Lung microvascular endothelial cell (primary cell): ENCODE measurements around the gene HTR2C. TPM values are rescaled to one million over a fixed set of nuclear protein-coding genes. Genes with fewer than 3 reads are reported as not detected.
A peak's percentile ranks its signal among the peaks of the same experiment; 100 is the strongest.
"Not testable (repeated sequence)": the region's sequence is repeated elsewhere in the genome, so short reads cannot be mapped to it uniquely, and the experiment has no call there.

Source experiments
- DNase-seq, 2 donors: peaks; one replicate each; pipeline versions ENCODE4 v3.0.0 to v3.0.0-alpha.2; 2010; ENCODE audit warnings: low read depth in 2 of 2
- total RNA-seq: library from RNA; depleted of rRNA; stranded (reverse); fragments of >200 nt; gene quantifications from 2 replicates; pipeline ENCODE4 v1.2.1, GENCODE V29; 2014

HTR2C gene
- total RNA-seq, 1 donor from 2014 or later: not detected

DNA sequence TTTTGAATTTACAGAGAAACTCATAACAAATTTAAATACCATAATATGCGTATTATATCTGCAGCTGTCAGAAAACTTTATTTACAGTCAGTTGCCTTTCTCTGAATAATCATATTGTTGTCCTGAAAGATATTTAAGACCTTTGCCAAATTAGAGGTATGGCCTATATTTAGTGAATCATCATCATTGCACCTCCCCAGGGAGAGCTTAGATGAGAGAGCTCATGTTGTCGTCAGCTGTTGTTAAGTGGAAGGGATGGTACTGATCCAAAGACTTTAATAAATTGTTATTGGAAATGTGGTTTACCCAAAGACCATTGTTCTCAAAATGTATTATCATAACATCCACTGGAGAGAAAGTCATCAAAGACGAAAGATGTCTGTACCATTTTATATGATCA is 128.6 kb downstream of the HTR2C start:
- DNase-seq: no peak

DNA sequence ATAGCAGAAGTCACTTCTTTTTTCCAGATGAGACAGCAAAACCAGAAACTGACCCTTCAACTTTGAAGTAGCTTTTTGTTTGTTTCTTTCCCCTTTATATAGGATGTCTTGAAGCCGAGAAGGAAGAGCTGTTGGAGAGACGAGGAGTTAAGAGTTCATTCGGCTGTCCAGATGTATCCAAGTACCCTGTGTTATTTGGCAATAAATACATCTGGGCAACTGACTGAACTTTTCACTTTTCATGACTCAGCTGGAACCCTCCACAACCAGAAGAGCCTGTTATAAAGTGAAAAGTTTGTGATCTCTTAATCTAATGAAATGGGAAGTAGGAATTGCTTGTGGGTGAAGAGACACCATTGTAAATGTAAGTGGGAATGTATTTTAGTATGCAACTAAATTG is 131.2 kb downstream of the HTR2C start:
- no peak for DNase-seq

DNA sequence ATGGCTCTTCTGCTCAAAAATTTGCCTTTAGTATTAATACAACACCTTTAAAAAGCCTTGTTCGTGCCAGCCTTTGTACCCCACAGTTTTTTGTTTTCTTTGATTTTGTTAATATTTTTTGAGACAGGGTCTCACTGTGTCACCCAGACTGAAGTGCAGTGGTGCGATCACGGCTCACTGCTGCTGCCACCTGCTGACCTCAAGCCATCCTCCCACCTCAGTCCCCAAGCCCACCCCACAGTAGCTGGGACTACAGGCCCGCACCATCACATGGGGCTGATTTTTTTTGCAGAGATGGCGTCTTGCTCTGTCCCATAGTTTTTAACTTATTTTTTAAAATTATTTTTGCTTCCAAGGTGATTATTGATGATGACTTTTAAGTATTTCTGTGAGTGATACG is 134.0 kb downstream of the HTR2C start:
- DNase-seq: peak in 1 of 2 donors; percentile 8

DNA sequence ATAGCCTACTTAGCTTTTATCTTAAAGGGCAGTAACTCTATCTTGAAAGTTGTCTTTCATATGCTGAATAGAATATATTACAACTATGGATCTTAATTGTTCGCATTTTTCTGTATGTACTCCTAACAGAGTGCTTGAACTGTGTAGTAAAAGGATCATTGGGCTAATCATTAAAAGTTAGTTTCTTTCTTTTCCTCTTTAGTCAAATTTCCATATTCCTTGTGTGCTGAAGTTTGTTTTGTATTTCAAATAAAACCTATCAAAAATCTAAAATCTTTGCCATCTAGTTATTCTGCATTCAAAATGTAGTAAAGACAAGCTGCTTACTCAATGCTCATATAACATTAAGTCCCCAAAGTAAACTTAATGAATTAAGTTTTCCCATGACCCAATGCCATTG is 182.7 kb downstream of the HTR2C start:
- DNase-seq: no peak

DNA sequence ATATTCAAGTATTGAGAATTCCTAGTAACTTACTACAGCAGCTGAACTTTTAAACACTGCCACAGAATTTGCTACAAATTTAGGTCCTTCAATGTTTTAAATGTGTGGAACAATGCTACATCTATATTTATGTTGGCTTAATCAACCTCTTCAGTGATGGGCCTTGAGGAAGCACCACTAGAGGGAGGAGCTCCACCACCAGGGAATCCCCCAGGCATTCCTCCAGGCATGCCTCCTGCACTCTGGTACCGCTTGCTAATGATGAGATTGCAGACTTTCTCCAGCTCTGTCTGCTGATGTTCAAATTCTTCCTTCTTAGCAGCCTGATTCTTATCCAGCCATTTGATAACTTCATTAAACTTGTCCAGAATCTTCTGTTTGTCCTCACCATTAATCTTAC is 190.8 kb downstream of the HTR2C start:
- no peak for DNase-seq

DNA sequence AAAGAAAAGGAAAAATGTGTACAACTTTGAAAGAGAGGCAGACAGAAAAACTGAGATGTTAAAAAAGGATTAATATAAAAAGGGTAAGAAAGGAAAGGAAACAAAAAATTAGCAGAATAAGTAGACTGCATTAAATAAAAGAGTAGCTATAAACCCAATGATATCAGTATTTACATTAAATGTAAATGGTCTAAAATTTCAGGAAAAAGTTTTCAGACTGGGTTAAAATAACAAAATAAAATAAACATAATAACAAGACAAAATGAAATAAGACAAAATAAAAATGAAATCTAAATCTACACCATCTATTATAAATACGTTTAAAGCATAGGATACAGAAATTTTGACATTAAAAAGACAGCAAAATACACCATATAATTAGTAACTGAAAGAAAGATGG is 199.0 kb downstream of the HTR2C start:
- no peak for DNase-seq

DNA sequence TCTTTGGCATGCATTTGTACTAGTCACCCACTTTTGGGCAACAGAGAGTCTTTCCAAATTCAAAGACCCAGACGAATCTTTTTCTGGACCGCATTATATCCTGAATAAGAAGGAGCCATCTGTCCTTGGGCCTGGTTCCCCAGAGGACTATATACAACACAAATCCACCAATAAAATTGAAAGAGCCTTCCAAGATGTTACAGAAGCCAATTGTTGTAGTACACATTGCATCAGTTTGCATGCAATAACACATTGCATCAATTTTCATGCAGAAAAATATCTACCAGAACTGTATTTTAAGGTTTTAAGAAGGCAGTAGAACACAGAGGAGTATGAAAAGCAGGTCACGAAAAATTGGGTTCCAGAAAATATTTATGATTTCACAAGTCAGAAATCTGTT is 203.2 kb downstream of the HTR2C start:
- no peak for DNase-seq

DNA sequence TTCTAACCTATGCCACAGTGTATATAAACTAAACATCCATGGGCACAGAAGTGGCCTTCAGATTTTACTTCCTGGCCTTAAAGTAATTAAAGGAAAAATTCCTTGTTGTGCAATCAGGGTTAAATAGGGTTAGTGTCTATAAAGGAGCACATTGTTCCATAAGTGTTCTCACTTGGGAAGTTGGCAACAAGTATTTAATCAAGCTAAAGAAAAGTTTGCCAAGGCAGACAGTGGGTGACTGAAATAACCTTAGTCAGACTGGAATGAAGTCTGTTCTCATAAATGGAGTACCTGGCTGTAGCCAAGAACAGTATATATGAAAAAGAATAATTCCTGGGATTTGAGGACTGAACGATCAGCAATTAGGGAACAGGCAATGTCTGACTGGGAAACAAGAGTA is 213.6 kb downstream of the HTR2C start:
- DNase-seq: no peak

DNA sequence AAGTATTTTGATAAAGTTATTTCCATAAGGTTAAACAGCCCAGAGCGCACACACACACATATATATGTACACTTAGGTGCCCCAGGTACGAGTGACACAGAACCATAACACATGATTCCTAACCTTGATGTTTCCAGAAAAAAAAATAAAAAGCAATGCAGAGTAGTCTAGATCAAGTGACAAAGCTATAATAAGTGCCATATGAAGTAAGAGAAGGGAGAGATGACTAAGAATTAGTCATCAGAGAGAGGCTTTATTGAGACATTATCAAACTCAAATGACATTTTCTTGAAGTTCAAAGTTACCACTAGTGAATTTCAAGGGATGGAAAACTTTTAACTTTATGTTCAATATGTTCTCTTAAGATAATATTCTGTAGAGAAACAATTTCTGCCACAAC is 215.0 kb downstream of the HTR2C start:
- DNase-seq: no peak

DNA sequence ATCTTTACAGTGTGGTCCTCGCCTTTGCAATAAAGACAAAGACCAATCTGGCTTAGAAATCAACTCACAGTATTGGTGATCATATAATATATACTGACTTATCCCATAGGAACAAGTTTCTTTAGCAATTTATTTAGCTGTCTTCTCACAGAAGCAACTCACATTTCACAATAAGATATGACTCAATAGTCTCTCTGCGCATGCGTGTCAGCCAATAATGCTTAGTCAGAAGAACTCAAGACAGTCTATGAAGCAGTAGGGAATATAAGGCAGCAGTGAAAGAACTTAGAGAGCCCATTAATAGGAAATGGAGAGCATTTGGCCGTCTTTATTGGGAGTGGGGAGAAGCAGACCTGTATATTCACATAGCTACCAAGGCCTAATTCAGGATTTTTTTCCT is 216.8 kb downstream of the HTR2C start:
- DNase-seq: no peak

DNA sequence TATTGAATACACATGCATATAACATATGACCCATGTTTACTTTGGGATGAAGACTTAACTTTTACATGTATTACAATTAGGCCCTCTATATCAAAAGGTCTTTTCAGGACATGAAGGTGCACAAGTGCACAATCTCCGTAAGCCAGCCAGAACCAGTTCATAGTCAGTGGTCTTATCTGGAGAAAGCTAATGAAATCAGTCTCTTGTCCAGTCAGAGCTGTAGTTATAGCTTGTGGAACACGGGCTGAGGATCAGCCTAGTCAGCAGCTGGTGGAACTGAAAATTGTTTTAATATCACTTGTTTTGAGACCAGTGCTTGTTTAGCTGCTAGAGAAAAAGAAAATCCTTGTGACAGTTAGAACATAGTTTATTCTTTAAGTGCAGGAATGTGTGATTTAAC is 235.6 kb downstream of the HTR2C start:
- no peak for DNase-seq

DNA sequence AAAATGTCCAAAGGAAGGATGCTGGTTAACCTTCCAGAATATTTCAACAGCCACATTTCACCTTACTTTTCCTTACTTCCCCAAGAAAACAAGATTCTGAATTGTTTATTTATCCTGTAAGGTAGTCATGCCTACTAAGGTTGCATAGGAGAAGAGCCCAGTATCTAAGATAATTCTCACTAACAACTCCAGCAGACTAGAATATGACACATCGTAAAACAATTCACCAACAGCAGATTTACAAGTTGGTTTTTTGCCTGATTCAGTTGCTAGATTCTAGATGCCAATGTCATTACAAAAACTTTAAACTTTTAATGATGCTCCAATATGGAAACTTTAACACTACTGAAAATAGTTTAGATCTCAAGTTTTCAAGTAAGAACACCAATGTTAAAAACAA is 257.2 kb downstream of the HTR2C start:
- no peak for DNase-seq

DNA sequence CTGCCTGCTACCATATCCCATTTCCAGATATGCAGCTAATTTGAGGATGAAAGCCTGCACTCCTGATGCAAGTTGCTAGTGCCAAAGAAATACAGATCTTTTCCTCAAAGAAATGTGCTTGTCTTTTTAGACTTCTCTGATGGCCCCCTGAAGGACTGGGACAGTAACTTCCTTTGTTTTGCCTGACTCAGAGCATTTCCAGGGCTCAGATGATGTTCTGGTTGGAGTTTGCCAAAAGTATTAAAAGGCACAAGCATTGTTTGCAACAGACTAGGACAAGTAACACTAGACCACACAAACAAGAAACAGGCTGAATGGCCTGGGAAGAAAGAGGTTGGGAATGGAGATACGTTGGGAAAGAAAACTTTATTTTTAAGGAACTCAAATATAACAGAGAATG is 258.3 kb downstream of the HTR2C start:
- DNase-seq: no peak

DNA sequence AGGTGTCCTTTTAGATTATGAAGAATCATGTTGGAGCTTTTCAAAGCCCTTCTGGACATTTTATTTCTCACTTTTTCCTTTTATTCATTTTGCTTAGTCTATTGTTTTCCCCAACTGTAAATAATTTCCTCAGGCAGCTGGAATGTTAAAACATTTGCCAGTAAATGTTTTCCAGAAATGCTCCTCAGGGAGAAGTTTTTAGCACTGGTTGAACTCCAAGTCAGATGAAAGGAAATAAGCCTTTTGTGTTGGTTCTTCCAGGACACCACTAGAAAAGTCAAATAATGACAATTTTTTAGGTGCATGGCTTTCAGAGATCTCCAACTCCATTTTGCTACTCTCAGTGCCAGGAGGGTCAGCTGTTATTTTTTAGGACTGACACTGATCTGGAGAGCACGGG is 305.6 kb downstream of the HTR2C start:
- no peak for DNase-seq

DNA sequence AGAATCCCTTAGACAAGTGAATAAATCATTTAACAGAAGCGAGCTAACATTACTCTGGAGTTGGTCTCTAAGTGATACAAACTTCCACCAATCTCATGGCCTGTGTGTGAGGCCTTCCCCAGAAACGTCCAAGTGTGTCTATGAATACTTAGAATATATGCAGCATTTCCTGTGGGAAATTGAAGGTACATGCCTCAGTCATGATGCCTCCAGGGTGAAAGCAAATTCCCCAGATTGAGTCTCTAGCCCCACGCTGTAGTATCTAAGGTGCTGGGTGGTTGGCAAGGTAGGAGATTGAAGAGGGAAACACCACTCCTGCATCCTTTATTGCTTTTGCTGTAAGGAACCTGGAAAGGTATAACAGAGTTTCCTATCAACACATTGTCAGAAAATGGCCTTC is 319.7 kb downstream of the HTR2C start:
- DNase-seq: no peak

DNA sequence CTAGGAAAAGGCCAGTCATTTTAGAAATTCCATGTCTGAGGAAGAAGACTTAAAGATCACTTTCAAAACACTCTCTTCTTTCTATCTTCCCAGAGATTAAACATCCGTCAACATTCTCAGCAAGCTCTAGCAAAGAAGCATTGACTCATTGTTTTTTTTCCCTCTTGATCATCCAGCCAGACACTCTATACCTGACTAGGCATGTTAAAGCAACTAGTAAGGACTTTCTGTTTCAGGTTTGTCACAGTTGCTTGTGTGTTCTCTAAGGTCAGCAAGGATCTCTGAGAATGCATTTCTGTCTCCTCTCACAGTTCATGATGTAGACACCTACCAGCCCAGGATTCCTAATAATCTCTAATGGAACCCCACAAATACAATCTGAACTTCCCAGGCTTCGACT is 321.4 kb downstream of the HTR2C start:
- DNase-seq: no peak

DNA sequence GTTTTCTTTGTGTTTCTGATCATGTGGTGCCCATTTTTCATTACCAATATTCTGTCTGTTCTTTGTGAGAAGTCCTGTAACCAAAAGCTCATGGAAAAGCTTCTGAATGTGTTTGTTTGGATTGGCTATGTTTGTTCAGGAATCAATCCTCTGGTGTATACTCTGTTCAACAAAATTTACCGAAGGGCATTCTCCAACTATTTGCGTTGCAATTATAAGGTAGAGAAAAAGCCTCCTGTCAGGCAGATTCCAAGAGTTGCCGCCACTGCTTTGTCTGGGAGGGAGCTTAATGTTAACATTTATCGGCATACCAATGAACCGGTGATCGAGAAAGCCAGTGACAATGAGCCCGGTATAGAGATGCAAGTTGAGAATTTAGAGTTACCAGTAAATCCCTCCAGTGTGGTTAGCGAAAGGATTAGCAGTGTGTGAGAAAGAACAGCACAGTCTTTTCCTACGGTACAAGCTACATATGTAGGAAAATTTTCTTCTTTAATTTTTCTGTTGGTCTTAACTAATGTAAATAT is 323.2 kb downstream of the HTR2C start:
- DNase-seq: no peak

DNA sequence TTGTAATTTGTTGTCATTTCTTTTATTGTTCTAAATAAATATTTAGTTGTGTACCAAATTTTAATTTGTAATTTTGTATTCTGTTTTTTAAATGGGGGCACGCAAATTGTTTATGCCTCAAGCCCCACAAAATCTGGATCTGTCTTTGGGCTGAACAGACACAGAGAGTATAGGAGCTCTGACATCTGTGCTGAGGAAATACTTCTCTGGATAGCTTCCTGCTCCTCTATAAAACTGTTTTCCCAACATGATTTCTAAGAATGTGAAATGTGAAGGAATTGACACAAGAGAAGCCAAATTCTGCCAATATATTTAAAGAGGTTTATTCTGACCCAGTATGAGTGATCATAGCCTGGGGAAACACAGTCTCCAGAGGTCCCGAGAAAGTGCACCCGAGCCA is 340.5 kb downstream of the HTR2C start:
- DNase-seq: no peak

DNA sequence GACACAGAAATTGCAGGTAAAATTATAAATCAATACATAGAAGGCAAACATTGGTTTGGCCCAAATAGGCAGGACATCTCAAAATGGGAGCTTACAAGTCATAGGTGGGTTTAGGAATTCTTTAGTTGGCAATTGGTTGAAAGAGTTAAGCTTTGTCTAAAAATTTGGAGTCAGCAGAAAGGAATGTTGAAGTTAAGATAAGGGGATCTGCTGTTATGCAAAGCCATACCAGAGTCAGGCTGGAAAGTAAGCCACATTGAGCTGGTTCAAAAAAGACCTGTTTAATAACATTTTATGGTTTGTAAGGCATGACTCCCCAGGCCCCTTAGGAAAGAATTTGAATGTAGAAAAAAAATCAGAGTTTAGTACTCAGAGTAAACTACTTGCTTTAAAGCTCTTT is 341.0 kb downstream of the HTR2C start:
- DNase-seq: no peak

DNA sequence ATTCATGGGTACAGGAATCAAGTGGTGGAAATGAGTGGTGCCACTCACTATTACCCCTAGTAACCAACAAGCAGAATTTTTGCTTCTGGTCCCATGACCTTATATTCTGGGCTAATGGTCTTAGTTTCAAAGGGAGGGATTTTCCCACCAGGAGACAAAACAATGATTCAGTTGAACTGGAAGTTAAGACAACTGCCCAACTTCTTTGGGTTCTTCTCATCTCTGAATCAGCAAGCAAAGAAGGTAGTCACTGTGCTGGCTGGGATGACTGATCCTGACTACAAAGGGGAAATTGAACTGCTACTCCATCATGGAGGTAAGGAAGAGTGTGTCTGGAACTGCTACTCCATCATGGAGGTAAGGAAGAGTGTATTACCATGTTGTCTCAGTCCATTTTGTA is 346.3 kb downstream of the HTR2C start:
- DNase-seq: no peak

DNA sequence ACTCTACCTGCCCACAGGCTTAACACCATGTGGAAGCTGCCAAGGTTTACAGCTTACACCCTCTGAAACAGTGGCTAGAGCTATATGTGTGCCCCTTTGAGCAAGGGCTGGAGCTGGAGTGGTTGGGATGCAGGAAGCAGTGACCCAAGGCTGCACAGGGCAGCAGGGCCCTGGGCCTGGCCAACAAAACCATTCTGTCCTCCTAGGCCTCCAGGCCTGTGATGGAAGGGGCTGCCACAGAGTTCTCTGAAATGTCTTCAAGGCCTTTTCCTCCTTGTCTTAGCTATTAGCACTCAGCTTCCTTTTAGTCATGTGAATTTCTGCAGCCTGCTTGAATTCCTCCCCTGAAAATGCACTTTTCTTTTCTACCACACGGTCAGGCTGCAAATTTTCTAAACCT is 348.7 kb downstream of the HTR2C start:
- no peak for DNase-seq

DNA sequence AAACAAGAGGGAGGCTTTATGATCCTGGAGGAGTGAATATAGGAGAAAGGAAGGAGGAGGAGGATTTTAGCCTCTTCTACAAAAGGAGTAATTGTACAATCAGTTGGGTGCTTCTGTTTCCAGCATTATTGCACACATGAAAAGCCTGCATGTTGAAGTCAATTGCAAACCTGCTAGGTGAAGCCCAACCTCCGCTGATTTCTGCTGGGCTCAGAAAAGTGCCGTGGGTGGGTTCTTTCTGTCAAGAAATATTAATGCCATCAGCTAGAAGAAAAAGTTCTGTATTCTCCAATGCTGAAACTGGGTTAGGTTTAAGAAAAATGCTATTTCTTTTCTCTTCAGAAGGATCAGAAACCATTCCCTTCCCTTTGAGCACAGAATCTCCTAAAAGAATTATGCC is 349.4 kb downstream of the HTR2C start:
- not testable (repeated sequence) for DNase-seq

DNA sequence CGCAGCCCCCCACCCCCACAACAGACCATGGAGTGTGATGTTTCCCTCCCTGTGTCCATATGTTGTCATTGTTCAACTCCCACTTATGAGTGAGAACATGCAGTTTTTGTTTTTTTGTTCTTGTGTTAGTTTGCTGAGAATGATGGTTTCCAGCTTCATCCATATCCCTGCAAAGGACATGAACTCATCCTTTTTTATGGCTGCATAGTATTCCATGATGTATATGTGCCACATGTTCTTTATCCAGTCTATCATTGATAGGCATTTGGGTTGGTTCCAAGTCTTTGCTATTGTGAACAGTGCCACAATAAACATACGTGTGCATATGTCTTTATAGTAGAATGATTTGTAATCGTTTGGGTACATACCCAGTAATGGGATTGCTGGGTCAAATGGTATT is 353.2 kb downstream of the HTR2C start:
- DNase-seq: not testable (repeated sequence)

DNA sequence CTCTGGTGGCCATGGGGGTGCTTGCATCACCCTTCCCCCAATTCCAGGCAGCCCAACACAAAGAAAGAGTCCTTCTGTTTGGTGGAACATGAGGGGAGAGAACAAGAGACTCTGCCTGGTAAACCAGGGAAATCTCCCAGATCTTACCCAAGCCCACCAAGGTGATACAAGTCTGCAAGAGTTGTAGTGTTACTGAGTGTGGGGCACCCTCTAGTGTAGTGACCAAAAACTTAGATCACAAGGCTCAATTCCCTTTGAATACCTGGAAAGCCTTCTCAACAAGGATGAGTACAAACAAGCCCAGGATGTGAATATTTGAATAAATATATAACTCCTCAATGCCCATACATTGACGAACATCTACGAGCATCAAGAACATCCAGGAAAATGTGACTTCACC is 368.8 kb downstream of the HTR2C start:
- no peak for DNase-seq
